UCSD-AML1 (cell line): ENCODE data around the gene TSPAN13.

Source experiments
- DNase-seq: peaks from one replicate; lab custom pipeline; 2025; ENCODE audit not compliant: unreplicated experiment; lab: John Stamatoyannopoulos, UW

TSPAN13 gene

GRCh38 chr7:16774294-16774693 is 20.7 kb downstream of the TSPAN13 start:
- DNase-seq = no peak

- DNase-seq = no peak
Measured at GRCh38 chr7:16774986-16775385, 21.4 kb downstream of the TSPAN13 start.

- DNase-seq = no peak
Measured at GRCh38 chr7:16776053-16776452, 22.5 kb downstream of the TSPAN13 start.

- no peak for DNase-seq
Measured at GRCh38 chr7:16778476-16778875, 24.9 kb downstream of the TSPAN13 start.

- DNase-seq = no peak
Measured at GRCh38 chr7:16779051-16779450, 25.5 kb downstream of the TSPAN13 start.

GRCh38 chr7:16780596-16780995 is 27.0 kb downstream of the TSPAN13 start:
- no peak for DNase-seq

- no peak for DNase-seq
Measured at GRCh38 chr7:16785321-16785720, 31.8 kb downstream of the TSPAN13 start.

- no peak for DNase-seq
Measured at GRCh38 chr7:16785846-16786245, 32.3 kb downstream of the TSPAN13 start.

GRCh38 chr7:16786257-16786656 is 32.7 kb downstream of the TSPAN13 start:
- DNase-seq = no peak

- no peak for DNase-seq
Measured at GRCh38 chr7:16787127-16787526, 33.6 kb downstream of the TSPAN13 start.

GRCh38 chr7:16791071-16791470 is 37.5 kb downstream of the TSPAN13 start:
- no peak for DNase-seq

GRCh38 chr7:16791905-16792698 is 38.5 kb downstream of the TSPAN13 start:
- no peak for DNase-seq

GRCh38 chr7:16794986-16795385 is 41.4 kb downstream of the TSPAN13 start:
- DNase-seq = no peak

GRCh38 chr7:16795624-16796023 is 42.1 kb downstream of the TSPAN13 start:
- no peak for DNase-seq

GRCh38 chr7:16801111-16801542 is 47.6 kb downstream of the TSPAN13 start:
- DNase-seq = no peak

- no peak for DNase-seq
Measured at GRCh38 chr7:16801579-16801978, 48.0 kb downstream of the TSPAN13 start.

GRCh38 chr7:16803125-16803524 is 49.6 kb downstream of the TSPAN13 start:
- DNase-seq = no peak

GRCh38 chr7:16803881-16804673 is 50.5 kb downstream of the TSPAN13 start:
- DNase-seq = no peak

GRCh38 chr7:16804674-16805439 is 51.3 kb downstream of the TSPAN13 start, which contains the start of gene AGR2:
Gene AGR2 (minus strand): TSS chr7:16804999. CDS start chr7:16801796, 3,203 bp downstream.
- DNase-seq = no peak

- DNase-seq = no peak
Measured at GRCh38 chr7:16805441-16805840, 51.9 kb downstream of the TSPAN13 start.

GRCh38 chr7:16810112-16810511 is 56.6 kb downstream of the TSPAN13 start:
- DNase-seq = no peak
